AG09309 (cell line): ENCODE results near the gene C5.

ENCODE experiments used
- DNase-seq: peaks from one replicate; pipeline ENCODE4 v3.0.0-alpha.2; 2010; ENCODE audit warnings: low read depth
- H3K4me3 ChIP-seq: 2 replicates; pipeline ENCODE4 v1.5.1; 2011; ENCODE audit warnings: mild to moderate bottlenecking, low read depth, low read length, moderate library complexity; ENCODE audit not compliant: control insufficient read depth
- TF ChIP-seq, protein P1 (sequence below): IDR thresholded peaks from 2 replicates; pipeline ENCODE4 v1.5.1; 2011; ENCODE audit warnings: mild to moderate bottlenecking, low read depth, low read length, inconsistent platforms; ENCODE audit not compliant: insufficient read depth, control insufficient read depth; ENCODE audit errors: missing control alignments

The C5 gene

GRCh38 chr9:120949290-120949689 lies 100.8 kb downstream of the C5 start:
- TF ChIP-seq, protein P1, sequence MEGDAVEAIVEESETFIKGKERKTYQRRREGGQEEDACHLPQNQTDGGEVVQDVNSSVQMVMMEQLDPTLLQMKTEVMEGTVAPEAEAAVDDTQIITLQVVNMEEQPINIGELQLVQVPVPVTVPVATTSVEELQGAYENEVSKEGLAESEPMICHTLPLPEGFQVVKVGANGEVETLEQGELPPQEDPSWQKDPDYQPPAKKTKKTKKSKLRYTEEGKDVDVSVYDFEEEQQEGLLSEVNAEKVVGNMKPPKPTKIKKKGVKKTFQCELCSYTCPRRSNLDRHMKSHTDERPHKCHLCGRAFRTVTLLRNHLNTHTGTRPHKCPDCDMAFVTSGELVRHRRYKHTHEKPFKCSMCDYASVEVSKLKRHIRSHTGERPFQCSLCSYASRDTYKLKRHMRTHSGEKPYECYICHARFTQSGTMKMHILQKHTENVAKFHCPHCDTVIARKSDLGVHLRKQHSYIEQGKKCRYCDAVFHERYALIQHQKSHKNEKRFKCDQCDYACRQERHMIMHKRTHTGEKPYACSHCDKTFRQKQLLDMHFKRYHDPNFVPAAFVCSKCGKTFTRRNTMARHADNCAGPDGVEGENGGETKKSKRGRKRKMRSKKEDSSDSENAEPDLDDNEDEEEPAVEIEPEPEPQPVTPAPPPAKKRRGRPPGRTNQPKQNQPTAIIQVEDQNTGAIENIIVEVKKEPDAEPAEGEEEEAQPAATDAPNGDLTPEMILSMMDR: no peak
- no peak for DNase-seq
- H3K4me3 ChIP-seq: no peak overlapping the region

- TF ChIP-seq, protein P1: no peak
- no peak overlapping the region for H3K4me3 ChIP-seq
- DNase-seq: no peak
Measured at GRCh38 chr9:120948824-120949223, 101.3 kb downstream of the C5 start.

- TF ChIP-seq, protein P1: no peak
- DNase-seq: no peak
- H3K4me3 ChIP-seq: no peak overlapping the region
Measured at GRCh38 chr9:120947222-120947621, 102.9 kb downstream of the C5 start.

DNA sequence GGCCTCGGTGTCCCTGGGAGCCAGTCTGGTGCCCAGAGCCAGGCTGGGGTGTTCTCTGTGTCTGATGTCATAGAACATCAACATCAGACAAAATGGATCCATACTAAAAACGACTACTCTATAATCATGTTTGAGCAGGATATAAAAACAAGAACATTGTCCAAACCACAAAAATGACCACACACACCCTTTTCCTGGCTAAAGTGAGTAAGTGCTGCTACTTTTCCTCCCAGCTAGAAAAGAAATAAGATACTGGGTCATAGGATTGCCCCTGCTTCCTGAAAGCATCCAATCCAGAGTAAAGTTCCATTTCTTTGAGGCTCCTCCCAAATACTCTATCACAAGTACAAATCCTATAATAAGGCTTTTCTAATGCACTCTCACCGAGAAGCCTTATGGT lies 103.8 kb downstream of the C5 start:
- TF ChIP-seq, protein P1: no peak
- no peak for DNase-seq
- no peak overlapping the region for H3K4me3 ChIP-seq

GRCh38 chr9:120944948-120945347 lies 105.1 kb downstream of the C5 start:
- no peak for DNase-seq
- no peak overlapping the region for H3K4me3 ChIP-seq
- TF ChIP-seq, protein P1: no peak

- TF ChIP-seq, protein P1: no peak
- no peak overlapping the region for H3K4me3 ChIP-seq
- DNase-seq: no peak
Measured at GRCh38 chr9:120944434-120944843, 105.6 kb downstream of the C5 start.
